GM06990 (cell line): ENCODE results near the gene WDR75.

Experiments
- DNase-seq: peaks from one replicate; pipeline ENCODE4 v3.0.0-alpha.2; 2011; ENCODE audit not compliant: insufficient read length; ENCODE audit errors: extremely low read depth
- H3K27me3 ChIP-seq: replicated peaks from 2 replicates; pipeline ENCODE4 v1.6.0; 2011; ENCODE audit warnings: low read length; ENCODE audit not compliant: control insufficient read depth, insufficient read depth
- H3K36me3 ChIP-seq: 2 replicates; pipeline ENCODE4 v1.5.1; 2011; ENCODE audit warnings: low read length; ENCODE audit not compliant: control insufficient read depth, insufficient read depth
- H3K4me3 ChIP-seq: replicated peaks from 2 replicates; pipeline ENCODE4 v1.5.1; 2011; ENCODE audit warnings: low read depth, mild to moderate bottlenecking, control low read depth, low read length
- CTCF ChIP-seq: IDR thresholded peaks from 2 replicates; pipeline ENCODE4 v1.5.1; 2011; ENCODE audit warnings: low read length, control low read depth, mild to moderate bottlenecking, inconsistent platforms; ENCODE audit not compliant: insufficient read depth, poor library complexity, severe bottlenecking

The WDR75 gene

DNA sequence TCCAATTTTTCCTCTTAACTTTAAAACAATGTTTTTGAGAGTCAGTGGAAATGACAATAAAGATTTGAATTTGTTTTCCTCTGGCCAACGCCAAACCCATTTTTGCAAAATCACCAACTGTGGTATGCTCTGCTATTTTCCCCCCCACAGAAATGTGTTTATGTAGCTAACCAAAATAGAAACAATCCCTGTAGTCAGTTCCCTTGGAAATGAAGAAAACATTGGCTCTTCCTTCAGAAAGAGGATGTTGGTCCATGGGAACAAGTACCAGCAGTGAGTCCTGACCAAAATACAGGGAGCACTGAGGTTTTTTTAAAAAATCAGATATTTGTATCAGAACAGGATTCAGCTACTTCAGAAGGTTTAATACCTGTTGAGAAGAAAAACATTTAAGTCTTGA lies 74.0 kb downstream of the WDR75 start:
- DNase-seq, result no peak
- H3K36me3 ChIP-seq, result no peaks in the 10 kb centered on the region
- no peaks in the 10 kb centered on the region for H3K27me3 ChIP-seq
- no peak for TF ChIP-seq CTCF
- no peak overlapping the region for H3K4me3 ChIP-seq

GRCh38 chr2:189516546-189516945 lies 75.3 kb downstream of the WDR75 start:
- DNase-seq, result no peak
- Histone ChIP-seq H3K36me3 (no peaks in the 10 kb centered on the region), H3K4me3 (no peak overlapping the region), H3K27me3 (no peaks in the 10 kb centered on the region)
- no peak for TF ChIP-seq CTCF

DNA sequence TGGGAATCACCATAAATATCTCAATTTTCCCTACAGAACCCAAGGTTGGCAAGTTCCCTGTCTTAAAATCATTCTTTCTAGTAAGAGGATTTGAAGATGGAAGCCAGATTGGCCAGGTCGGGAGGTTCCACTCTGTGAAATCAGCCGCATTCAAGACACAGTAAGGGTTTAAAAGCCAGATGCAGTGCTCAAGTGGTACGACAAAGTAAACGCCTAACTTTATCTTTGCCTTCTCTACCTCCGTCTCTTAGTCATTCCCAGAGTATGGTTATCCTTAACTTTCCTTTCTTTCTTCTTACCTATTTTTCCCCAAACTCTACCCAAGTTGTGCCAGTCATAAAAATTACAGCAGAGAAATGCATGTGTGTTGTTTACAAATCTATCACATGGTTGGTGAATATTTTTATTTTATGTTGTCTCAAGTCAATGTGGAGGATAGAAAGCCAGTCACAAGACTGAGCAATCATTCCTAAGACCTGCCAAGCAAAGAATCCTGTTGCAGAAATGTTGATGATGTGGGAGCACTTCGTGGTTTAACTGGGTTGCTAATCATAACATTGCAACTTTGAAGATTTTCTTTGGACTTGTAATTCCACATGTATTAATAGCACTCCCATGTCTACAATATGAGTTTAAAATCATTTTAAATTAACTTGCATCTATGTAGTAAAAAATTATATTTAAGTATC lies 76.7 kb downstream of the WDR75 start:
- H3K27me3 ChIP-seq, result no peaks in the 10 kb centered on the region
- no peak overlapping the region for H3K4me3 ChIP-seq
- no peak for DNase-seq
- TF ChIP-seq CTCF, result no peak
- H3K36me3 ChIP-seq, result no peaks in the 10 kb centered on the region

- no peak for DNase-seq
- no peaks in the 10 kb centered on the region for H3K36me3 ChIP-seq
- no peaks in the 10 kb centered on the region for H3K27me3 ChIP-seq
- H3K4me3 ChIP-seq, result no peak overlapping the region
- TF ChIP-seq CTCF, result no peak
Observed at GRCh38 chr2:189519631-189520387, 78.5 kb downstream of the WDR75 start.

GRCh38 chr2:189521699-189522434 lies 80.6 kb downstream of the WDR75 start:
- Histone ChIP-seq H3K27me3 (no peaks in the 10 kb centered on the region), H3K36me3 (no peaks in the 10 kb centered on the region), H3K4me3 (no peak overlapping the region)
- no peak for DNase-seq
- peak; percentile 12 for TF ChIP-seq CTCF
